Liver (tissue), 9 donors: ENCODE results near the gene HBA2. TPM values are rescaled to one million over a fixed set of nuclear protein-coding genes. Genes with fewer than 3 reads are reported as not detected.

Experiments used
- DNase-seq: peaks from one replicate; pipeline ENCODE4 v3.0.0-alpha.2; 2017; ENCODE audit warnings: low spot score
- H3K27ac ChIP-seq, 2 donors: one replicate each; pipeline ENCODE4 v1.7.0; 2013; ENCODE audit warnings: inconsistent platforms in 2 of 2, low read length in 2 of 2, control low read depth in 1 of 2, low read depth in 1 of 2, mild to moderate bottlenecking in 1 of 2
- H3K27me3 ChIP-seq, 4 donors: one replicate each; pipeline versions ENCODE4 v1.6.1 to v1.7.0; 2013; ENCODE audit warnings: low read length in 3 of 4, inconsistent platforms in 1 of 4, mild to moderate bottlenecking in 1 of 4, moderate library complexity in 1 of 4; ENCODE audit not compliant: control insufficient read depth in 4 of 4, insufficient read depth in 4 of 4
- H3K36me3 ChIP-seq, 4 donors: one replicate each; pipeline versions ENCODE4 v1.6.1 to v1.7.0; 2013; ENCODE audit warnings: low read length in 3 of 4, mild to moderate bottlenecking in 3 of 4, low read depth in 1 of 4, moderate library complexity in 1 of 4; ENCODE audit not compliant: control insufficient read depth in 4 of 4, insufficient read depth in 3 of 4
- H3K4me1 ChIP-seq, 4 donors: one replicate each; pipeline versions ENCODE4 v1.6.1 to v1.7.0; 2013; ENCODE audit warnings: low read length in 3 of 4, mild to moderate bottlenecking in 3 of 4, moderate library complexity in 1 of 4; ENCODE audit not compliant: control insufficient read depth in 4 of 4, insufficient read depth in 4 of 4
- H3K4me3 ChIP-seq, 3 donors: one replicate each; pipeline versions ENCODE4 v1.6.1 to v1.7.0; 2013; ENCODE audit warnings: low read length in 3 of 3, control low read depth in 1 of 3, low read depth in 1 of 3, mild to moderate bottlenecking in 1 of 3
- H3K9ac ChIP-seq, 2 donors: one replicate each; pipeline ENCODE4 v1.7.0; 2013; ENCODE audit warnings: low read length in 2 of 2, mild to moderate bottlenecking in 2 of 2, moderate library complexity in 2 of 2, control low read depth in 1 of 2, low read depth in 1 of 2
- H3K9me3 ChIP-seq, 4 donors: one replicate each; pipeline versions ENCODE4 v1.6.1 to v1.7.0; 2013; ENCODE audit warnings: low read length in 3 of 4; ENCODE audit not compliant: control insufficient read depth in 4 of 4
- EGR1 ChIP-seq, 2 donors: IDR thresholded peaks; 2 replicates each; pipeline ENCODE4 v1.6.1; 2016 to 2018; ENCODE audit warnings: antibody characterized with exemption in 2 of 2, low read depth in 2 of 2
- FOXA1 ChIP-seq: IDR thresholded peaks from 2 replicates; pipeline ENCODE4 v1.6.1; 2016; ENCODE audit warnings: antibody characterized with exemption
- FOXA2 ChIP-seq: IDR thresholded peaks from 2 replicates; pipeline ENCODE4 v1.6.1; 2016; ENCODE audit warnings: antibody characterized with exemption
- GABPA ChIP-seq, 2 donors: IDR thresholded peaks in 1 of 2; conservative IDR thresholded peaks in 1 of 2; 2 replicates each; pipeline ENCODE4 v1.6.1; 2016; ENCODE audit warnings: antibody characterized with exemption in 2 of 2, mild to moderate bottlenecking in 1 of 2, moderate library complexity in 1 of 2
- HNF4A ChIP-seq, 2 donors: conservative IDR thresholded peaks; 2 replicates each; pipeline ENCODE4 v1.6.1; 2016; ENCODE audit warnings: antibody characterized with exemption in 2 of 2, mild to moderate bottlenecking in 2 of 2
- HNF4G ChIP-seq: IDR thresholded peaks from 2 replicates; pipeline ENCODE4 v1.6.1; 2016; ENCODE audit warnings: antibody characterized with exemption
- JUND ChIP-seq, 2 donors: IDR thresholded peaks; 2 replicates each; pipeline ENCODE4 v1.6.1; 2016; ENCODE audit warnings: antibody characterized with exemption in 2 of 2
- NR2F2 ChIP-seq: IDR thresholded peaks from 2 replicates; pipeline ENCODE4 v1.6.1; 2016; ENCODE audit warnings: antibody characterized with exemption
- RAD21 ChIP-seq, 2 donors: IDR thresholded peaks; 2 replicates each; pipeline ENCODE4 v1.6.1; 2016; ENCODE audit warnings: antibody characterized with exemption in 2 of 2, mild to moderate bottlenecking in 2 of 2
- RXRA ChIP-seq, 2 donors: IDR thresholded peaks; 2 replicates each; pipeline ENCODE4 v1.6.1; 2017 to 2018; ENCODE audit warnings: antibody characterized with exemption in 2 of 2, mild to moderate bottlenecking in 1 of 2
- SP1 ChIP-seq: IDR thresholded peaks from 2 replicates; pipeline ENCODE4 v1.6.1; 2018; ENCODE audit warnings: antibody characterized with exemption, mild to moderate bottlenecking
- TAF1 ChIP-seq: conservative IDR thresholded peaks from 2 replicates; pipeline ENCODE4 v1.6.1; 2016; ENCODE audit warnings: antibody characterized with exemption, mild to moderate bottlenecking
- YY1 ChIP-seq: IDR thresholded peaks from 2 replicates; pipeline ENCODE4 v1.6.1; 2016; ENCODE audit warnings: antibody characterized with exemption, mild to moderate bottlenecking
- WGBS: extraction: QIAGEN DNeasy Blood & Tissue Kit; methylation state at CpG from one replicate; pipeline ENCODE4 v1.1.7; 2013; 5-methylcytosine and 5-hydroxymethylcytosine counted together
- polyA plus RNA-seq, 2 donors: library from polyadenylated mRNA; stranded (reverse) in 1 of 2; unstranded in 1 of 2; fragments of 200-250 nt in 1 of 2; fragments of >200 nt in 1 of 2; fragmentation: Nextera tagmentation in 1 of 2; extraction: Ambion mirVana in 1 of 2; gene quantifications; one replicate each; pipeline versions ENCODE4 v1.2.1 to v1.2.3, GENCODE V29; 2013 to 2015
- total RNA-seq, 2 donors: library from RNA; depleted of rRNA; stranded (reverse); fragments of >200 nt; gene quantifications; one replicate each; pipeline ENCODE4 v1.2.3, GENCODE V29; 2014
- TF ChIP-seq, protein P1 (sequence below): IDR thresholded peaks from 2 replicates; pipeline ENCODE4 v1.6.1; 2016; ENCODE audit warnings: antibody characterized with exemption
- TF ChIP-seq, protein P2 (sequence below): IDR thresholded peaks from 2 replicates; pipeline ENCODE4 v1.6.1; 2016; ENCODE audit warnings: antibody characterized with exemption
- TF ChIP-seq, protein P3 (sequence below): IDR thresholded peaks from 2 replicates; pipeline ENCODE4 v1.6.1; 2016; ENCODE audit warnings: antibody characterized with exemption
- TF ChIP-seq, protein P4 (sequence below): IDR thresholded peaks from 2 replicates; pipeline ENCODE4 v1.6.1; 2016; ENCODE audit warnings: antibody characterized with exemption, mild to moderate bottlenecking
- TF ChIP-seq, protein P5 (sequence below): fragments of 150-350 bp; IDR thresholded peaks from 2 replicates; pipeline ENCODE4 v1.5.1; 2017; ENCODE audit warnings: improper control_type of control experiment, low read depth, low read length; ENCODE audit not compliant: missing input control
- donor health status: healthy.
- donor health status: healthy.
- donor health status: healthy.
- donor health status: healthy.
- donor health status: healthy.

The HBA2 gene
- total and polyA plus RNA-seq, 4 donors: 2.8 to 36,951 (median 46.0) TPM

DNA sequence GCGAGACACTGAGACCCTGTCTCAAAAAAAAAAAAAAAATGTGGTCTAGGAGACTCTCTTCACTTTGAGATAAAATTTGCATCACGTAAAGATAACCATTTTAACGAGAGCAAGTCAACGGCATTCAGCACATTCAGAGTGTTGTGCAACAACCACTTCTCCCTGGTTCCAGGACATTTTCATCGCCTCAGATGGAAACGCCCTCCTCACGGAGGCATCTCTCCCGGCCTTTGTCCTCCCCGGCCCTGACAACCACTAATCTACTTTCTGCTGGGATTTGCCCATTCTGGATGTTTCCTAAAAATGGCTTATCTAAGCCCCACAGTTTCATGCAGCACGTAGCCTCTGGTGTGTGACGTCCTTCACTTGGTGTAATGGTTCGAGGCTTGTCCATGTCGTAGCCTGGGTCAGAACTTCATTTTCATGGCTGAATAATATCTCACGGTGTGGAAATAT is 27.9 kb upstream of the HBA2 start:
- H3K4me1 ChIP-seq: no peaks in the 10 kb centered on the region
- no peak for DNase-seq
- H3K27ac ChIP-seq: no peak overlapping the region
- WGBS: 76% methylated on average over 14 of the region's 14 CpGs
- no peak overlapping the region for H3K9ac ChIP-seq
- H3K36me3 ChIP-seq: no peaks in the 10 kb centered on the region
- TF ChIP-seq HNF4A (conservative IDR thresholded peaks at IDR 0.05) (no peak), GABPA (IDR thresholded peaks at IDR 0.05 in 1 of 2, conservative IDR thresholded peaks at IDR 0.05 in 1 of 2) (no peak), NR2F2 (no peak), SP1 (no peak), FOXA1 (no peak), JUND (IDR thresholded peaks at IDR 0.05) (no peak), EGR1 (IDR thresholded peaks at IDR 0.05; ENCODE audit: low read depth in 2 of 2) (no peak), RXRA (IDR thresholded peaks at IDR 0.05) (no peak), RAD21 (IDR thresholded peaks at IDR 0.05) (no peak), YY1 (no peak), TAF1 (no peak), HNF4G (no peak), FOXA2 (no peak)
- TF ChIP-seq, protein P1, sequence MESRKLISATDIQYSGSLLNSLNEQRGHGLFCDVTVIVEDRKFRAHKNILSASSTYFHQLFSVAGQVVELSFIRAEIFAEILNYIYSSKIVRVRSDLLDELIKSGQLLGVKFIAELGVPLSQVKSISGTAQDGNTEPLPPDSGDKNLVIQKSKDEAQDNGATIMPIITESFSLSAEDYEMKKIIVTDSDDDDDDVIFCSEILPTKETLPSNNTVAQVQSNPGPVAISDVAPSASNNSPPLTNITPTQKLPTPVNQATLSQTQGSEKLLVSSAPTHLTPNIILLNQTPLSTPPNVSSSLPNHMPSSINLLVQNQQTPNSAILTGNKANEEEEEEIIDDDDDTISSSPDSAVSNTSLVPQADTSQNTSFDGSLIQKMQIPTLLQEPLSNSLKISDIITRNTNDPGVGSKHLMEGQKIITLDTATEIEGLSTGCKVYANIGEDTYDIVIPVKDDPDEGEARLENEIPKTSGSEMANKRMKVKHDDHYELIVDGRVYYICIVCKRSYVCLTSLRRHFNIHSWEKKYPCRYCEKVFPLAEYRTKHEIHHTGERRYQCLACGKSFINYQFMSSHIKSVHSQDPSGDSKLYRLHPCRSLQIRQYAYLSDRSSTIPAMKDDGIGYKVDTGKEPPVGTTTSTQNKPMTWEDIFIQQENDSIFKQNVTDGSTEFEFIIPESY: no peak
- TF ChIP-seq, protein P2, sequence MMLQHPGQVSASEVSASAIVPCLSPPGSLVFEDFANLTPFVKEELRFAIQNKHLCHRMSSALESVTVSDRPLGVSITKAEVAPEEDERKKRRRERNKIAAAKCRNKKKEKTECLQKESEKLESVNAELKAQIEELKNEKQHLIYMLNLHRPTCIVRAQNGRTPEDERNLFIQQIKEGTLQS: no peak
- TF ChIP-seq, protein P3, sequence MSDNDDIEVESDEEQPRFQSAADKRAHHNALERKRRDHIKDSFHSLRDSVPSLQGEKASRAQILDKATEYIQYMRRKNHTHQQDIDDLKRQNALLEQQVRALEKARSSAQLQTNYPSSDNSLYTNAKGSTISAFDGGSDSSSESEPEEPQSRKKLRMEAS: no peak
- TF ChIP-seq, protein P4, sequence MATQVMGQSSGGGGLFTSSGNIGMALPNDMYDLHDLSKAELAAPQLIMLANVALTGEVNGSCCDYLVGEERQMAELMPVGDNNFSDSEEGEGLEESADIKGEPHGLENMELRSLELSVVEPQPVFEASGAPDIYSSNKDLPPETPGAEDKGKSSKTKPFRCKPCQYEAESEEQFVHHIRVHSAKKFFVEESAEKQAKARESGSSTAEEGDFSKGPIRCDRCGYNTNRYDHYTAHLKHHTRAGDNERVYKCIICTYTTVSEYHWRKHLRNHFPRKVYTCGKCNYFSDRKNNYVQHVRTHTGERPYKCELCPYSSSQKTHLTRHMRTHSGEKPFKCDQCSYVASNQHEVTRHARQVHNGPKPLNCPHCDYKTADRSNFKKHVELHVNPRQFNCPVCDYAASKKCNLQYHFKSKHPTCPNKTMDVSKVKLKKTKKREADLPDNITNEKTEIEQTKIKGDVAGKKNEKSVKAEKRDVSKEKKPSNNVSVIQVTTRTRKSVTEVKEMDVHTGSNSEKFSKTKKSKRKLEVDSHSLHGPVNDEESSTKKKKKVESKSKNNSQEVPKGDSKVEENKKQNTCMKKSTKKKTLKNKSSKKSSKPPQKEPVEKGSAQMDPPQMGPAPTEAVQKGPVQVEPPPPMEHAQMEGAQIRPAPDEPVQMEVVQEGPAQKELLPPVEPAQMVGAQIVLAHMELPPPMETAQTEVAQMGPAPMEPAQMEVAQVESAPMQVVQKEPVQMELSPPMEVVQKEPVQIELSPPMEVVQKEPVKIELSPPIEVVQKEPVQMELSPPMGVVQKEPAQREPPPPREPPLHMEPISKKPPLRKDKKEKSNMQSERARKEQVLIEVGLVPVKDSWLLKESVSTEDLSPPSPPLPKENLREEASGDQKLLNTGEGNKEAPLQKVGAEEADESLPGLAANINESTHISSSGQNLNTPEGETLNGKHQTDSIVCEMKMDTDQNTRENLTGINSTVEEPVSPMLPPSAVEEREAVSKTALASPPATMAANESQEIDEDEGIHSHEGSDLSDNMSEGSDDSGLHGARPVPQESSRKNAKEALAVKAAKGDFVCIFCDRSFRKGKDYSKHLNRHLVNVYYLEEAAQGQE: no peak
- TF ChIP-seq, protein P5, sequence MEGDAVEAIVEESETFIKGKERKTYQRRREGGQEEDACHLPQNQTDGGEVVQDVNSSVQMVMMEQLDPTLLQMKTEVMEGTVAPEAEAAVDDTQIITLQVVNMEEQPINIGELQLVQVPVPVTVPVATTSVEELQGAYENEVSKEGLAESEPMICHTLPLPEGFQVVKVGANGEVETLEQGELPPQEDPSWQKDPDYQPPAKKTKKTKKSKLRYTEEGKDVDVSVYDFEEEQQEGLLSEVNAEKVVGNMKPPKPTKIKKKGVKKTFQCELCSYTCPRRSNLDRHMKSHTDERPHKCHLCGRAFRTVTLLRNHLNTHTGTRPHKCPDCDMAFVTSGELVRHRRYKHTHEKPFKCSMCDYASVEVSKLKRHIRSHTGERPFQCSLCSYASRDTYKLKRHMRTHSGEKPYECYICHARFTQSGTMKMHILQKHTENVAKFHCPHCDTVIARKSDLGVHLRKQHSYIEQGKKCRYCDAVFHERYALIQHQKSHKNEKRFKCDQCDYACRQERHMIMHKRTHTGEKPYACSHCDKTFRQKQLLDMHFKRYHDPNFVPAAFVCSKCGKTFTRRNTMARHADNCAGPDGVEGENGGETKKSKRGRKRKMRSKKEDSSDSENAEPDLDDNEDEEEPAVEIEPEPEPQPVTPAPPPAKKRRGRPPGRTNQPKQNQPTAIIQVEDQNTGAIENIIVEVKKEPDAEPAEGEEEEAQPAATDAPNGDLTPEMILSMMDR: no peak
- no peaks in the 10 kb centered on the region for H3K27me3 ChIP-seq
- H3K9me3 ChIP-seq: no peaks in the 10 kb centered on the region
- no peak overlapping the region for H3K4me3 ChIP-seq
